OCI-LY7 (cell line): ENCODE data around the gene XRN1.

Source experiments
- CTCF ChIP-seq: fragments of 200-600 bp; sonication (generic); conservative IDR thresholded peaks from 2 replicates; pipeline ENCODE4 v1.5.1; 2014; ENCODE audit warnings: mild to moderate bottlenecking, antibody characterized with exemption, low read length, moderate library complexity, mixed read lengths
- EZH2phosphoT487 ChIP-seq: fragments of 200-600 bp; sonication (generic); IDR thresholded peaks from 2 replicates; pipeline ENCODE4 v1.6.1; 2018; ENCODE audit warnings: low read depth, borderline replicate concordance, mild to moderate bottlenecking, mixed run types, antibody characterized with exemption, low read length, moderate library complexity, mixed read lengths

- TF ChIP-seq CTCF (no peak), EZH2phosphoT487 (no peak)
These were observed 180.6 kb downstream of the XRN1 start for GRCh38 chr3:142267269-142267668.
